GM19193 (cell line): ENCODE measurements around the gene PIGT.

Source experiments
- POLR2A ChIP-seq: IDR thresholded peaks from 4 replicates; pipeline ENCODE4 v1.6.1; 2011; ENCODE audit not compliant: insufficient read depth, insufficient read length; ENCODE audit errors: extremely low read depth

The PIGT gene

DNA sequence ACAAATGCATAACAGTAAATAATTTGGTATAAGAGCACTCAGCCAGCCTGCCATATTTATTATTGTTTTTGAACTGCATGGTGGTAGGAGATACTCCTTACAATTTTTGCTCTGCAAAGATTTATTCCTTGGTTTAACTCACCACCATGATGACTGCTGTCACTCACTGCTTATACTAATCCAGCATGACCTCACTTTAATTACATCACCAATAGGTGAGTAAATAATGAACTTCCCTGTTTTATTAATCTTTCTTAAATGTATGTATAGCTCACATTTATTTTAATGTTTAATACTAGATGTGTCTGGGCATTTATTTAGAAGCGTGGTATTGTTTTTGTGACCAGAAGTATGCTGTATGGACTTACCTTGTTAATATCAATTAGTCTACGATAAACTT lies 25.0 kb upstream of the PIGT start:
- TF ChIP-seq POLR2A = no peak

DNA sequence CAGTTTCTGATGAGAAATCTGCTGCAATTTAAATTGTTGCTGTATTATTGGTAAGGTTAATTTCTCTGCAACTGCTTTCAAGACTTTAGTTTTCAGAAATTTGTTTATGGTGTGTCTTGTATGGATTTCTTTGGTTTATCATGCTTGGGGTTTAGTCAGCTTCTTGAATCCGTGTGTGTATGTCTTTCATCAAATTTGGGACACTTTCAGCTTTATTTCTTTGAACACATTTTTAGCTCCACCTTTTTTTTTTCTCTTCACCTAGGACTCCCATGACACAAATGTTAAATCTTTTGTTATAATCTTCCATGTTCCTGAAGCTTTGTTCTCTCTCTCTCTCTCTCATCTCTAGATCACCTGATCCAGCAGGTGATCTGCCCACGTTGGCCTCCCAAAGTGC lies 24.4 kb upstream of the PIGT start:
- no peak for TF ChIP-seq POLR2A

DNA sequence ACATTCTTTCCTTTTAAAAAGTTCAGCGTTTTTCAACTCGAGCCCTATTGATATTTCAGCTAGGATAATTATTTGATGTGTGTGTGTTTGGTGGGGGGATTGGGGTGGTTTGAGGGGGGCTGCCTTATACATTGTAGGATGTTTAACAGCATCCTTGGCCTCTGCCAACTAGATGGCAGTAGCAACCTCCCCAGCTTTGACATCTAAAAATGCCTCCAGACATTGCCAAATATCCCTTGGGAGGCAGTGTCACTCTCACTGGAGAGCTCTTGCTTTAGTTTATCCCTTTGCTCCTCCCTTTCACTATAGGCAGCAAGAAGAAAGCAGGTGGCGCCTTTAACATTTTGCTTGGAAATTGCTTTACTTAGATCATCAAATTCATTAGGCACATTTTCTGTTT lies 23.2 kb upstream of the PIGT start:
- TF ChIP-seq POLR2A = no peak

DNA sequence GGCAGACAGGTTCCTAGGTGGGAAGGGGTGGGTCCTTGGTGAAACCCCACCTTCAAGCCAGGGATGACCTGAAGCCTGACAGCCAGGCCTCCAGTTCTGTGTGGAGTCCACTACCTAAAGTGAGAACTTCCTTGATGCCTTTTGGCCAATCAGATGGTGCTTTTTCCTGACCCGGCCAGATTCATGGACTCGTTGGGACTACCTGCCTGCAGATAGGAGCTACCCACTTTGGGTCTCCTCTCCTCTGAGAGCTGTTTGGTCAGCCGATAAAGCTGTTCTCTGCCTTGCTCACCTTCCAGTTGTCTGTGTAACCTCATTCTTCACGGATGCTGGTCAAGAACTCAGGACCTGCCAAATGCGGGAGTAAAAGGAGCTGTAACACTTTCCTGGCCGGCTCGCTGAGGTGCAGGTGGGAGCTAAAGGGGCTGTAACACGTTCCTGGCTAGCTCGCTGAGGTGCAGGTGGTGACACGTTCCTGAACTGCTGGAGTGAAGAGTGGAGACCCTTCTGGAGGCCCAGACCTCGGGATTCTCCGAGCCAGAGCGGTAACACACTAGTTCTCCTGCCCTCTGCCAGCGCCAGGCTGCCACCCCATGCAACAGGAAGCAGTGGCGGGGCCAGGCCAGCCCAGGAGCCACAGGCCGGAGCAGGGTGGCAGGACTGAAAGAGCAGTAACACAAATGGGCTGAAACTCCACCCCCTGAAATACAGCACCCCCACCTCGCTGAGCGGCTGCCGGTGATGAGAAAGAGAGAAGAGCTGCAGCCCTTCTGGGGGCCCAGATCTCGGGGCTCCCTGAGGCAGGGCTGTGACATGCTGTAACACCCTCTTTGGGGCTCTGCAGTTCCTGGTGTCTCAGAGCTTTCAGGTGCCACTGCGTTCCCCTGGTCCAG lies 21.5 kb upstream of the PIGT start:
- no peak for TF ChIP-seq POLR2A

DNA sequence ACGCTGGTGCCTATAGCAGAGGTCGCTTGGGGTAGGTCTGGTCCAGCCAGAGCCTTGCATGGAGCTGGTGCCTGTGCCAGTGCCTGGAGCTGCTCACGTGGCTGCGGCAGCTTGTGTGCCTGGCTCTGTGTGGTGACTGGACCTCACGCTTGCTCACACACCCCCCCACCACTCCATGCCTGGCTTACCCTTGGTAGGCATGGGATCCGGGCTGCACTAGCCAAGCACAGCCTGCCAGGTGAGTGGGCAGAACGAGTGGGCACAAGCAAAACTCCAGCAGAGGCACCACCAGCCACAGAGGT lies 20.9 kb upstream of the PIGT start:
- TF ChIP-seq POLR2A = no peak

DNA sequence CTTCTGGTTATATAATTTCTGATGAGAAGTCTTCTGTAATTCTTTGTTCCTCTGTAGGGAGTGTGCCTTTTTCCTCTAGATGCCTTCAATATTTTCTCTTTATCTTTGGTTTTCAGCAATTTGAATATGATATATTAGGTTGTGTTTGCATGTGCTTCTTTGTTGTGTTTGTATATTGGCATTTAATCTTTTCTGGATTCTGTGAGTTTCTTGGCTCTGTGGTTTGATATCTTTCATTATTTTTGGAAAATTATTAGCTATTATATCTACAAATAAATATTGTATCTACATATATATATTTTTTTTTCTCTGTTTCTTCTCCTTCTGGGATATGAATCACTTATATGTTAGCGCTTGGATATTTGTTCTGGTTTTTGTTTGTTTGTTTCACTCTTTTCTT lies 16.9 kb upstream of the PIGT start:
- TF ChIP-seq POLR2A = no peak

DNA sequence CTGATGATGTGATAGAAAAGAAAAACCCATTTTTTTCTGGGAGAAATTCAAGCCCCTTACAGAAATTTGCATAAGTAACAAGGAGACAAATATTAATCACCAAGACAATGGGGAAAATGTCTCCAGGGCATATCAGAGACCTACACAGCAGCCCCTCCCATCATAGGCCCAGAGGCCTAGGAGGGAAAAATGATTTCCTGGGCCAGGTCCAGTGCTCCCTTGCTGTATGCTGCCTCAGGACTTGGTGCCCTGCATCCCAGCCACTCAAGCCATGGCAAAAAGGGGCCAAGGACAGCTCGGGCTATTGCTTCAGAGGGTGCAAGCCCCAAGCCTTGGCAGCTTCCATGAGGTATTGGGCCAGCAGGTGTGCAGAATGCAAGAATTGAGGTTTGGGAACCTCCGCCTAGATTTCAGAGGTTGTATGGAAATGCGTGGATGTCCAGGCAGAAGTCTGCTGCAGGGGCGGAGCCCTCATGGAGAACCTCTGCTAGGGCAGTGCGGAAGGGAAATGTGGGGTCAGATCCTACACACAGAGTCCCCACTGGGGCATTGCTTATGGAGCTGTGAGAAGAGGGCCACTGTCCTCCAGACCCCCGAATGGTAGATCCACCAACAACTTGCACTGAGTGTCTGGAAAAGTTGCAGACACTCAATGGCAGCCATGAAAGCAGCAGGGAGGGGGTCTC lies 15.5 kb upstream of the PIGT start:
- TF ChIP-seq POLR2A = no peak

DNA sequence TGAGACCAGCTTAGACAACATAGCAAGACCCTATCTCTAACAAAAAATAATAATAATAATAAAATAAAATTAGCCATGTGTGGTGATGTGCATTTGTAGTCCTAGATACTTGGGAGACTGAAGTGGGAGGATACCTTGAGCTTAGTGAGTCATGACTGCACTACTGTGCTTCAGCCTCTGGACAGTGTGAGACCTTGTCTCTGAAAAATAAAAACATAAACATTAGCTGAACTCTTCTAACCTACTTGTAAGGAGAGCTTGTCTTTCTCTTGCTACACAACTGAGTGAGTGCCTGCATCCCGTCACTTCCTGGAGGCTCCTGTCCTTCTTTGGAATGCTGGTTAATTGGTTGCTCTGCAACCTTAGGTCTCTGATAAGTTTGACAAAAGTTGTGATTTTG lies 13.0 kb upstream of the PIGT start:
- TF ChIP-seq POLR2A = no peak

DNA sequence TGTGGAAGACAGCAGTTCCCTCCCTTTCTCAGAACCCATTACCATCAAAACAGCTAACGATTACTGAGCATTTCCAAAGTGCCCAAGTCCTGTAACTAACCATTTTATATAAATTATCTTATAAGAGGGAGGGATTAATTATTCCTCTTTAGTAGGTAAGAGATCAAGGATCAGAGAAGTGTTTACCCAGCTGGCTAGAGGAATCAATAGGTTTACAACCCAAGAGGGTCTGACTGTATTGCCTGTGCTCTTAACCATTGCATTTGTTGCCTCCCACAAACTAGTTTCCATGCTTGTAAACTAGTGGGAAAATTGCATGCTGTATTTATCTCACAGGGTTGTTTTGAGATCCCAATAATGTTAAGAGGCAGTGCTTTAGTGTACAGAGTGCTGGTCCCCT lies 11.5 kb upstream of the PIGT start:
- no peak for TF ChIP-seq POLR2A

DNA sequence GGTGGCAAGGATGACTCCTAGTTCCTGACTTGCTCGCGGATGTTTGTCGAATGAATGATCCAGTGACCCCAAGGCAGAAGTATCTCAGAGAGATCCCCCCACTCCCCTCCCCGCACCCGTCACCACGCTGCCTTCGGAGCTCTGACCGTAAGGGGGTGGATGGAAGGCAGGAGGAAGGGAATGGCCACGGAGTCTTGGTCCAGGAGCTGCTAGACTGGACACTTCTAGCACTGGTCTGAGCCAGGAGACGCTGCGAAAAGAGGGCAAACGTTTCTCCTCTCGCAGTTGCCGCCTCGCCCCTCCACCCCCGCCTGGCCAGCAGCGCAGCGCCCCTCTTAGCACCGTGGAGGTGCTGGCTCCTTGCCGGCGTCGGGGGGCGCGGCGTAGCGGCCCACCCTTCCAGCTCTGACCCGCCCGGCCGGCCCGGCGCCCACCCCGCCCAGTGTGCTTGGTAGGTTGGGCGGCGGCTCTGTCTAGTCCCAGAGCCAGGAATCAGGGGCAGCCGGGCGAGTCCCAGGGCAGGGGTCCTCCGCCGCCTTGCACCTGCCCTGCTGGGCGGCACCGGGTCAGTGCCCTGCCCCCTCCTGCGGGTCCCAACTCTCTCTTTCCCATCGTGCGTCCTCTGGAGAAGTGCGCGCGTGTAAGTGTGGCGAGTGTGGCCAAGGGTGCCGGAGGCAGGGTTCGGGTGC lies 10.2 kb upstream of the PIGT start:
- no peak for TF ChIP-seq POLR2A

DNA sequence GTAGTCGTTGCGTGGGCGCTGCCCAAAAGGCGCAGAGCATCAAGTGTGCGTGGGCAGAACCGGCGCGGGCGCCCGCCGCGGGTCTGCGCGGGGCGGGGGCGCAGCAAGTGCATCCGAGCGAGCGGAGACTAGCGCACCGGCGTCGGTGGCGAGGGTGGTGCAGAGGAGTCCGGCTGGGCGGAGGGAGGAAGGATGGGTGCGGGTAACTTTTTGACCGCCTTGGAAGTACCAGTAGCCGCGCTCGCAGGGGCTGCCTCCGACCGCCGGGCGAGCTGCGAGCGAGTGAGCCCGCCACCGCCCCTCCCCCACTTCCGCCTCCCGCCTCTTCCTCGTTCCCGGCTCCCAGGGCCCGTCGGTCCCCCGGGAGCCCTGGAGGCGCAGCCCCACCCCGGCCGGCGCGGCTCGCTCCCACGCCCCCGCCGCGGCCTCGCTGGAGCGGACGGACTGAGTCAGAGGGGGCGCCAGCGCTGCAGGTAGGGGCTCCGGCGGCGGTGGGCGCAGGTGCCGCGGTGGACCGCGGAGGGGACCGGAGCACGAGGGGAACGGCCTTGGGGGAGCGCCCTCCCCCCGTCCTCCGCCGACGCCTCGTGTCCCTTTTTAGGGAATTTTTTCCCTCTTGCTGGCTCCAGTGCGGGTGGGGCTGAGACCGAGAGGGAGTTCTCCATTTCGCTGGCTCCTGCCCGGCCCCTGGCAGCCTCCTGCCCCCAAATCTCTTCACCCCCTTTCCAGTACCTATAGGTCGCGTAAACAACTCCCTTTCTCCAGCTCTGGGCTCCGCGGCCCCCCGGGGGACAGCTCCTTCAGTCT lies 9.5 kb upstream of the PIGT start:
- no peak for TF ChIP-seq POLR2A

DNA sequence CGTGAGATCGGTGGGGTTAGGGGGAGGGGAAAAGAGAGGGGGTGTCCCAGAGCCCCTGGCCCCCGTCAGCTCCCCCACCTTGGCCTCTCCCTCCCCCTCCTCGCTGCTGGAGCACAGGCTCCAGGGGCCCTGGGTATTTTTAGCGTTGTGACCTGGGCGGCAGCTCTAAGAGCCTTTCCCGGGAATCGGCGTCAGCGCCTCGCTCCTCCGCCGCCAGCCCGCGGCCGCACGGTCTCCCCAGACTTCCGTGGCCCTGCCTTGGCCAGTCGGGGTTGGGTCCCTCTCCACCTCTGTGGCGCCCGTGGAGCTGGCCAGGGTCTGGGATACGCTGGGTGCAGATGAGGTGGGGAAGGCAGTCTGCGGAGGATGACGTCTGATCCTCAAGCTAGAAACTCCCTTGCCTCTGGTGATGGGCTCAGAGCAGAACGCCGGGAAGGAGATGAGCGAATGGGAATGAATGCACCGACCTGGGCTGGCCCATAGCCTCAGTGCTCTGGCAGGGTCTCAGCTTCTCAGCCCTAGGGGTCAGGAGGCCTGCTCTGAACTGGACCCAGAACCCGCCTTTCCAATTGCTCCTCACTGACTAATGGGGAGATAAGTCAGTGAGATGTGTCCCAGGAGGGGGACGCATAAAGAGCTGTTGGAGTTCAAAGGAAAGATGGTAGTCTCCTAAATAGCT lies 8.7 kb upstream of the PIGT start:
- no peak for TF ChIP-seq POLR2A

DNA sequence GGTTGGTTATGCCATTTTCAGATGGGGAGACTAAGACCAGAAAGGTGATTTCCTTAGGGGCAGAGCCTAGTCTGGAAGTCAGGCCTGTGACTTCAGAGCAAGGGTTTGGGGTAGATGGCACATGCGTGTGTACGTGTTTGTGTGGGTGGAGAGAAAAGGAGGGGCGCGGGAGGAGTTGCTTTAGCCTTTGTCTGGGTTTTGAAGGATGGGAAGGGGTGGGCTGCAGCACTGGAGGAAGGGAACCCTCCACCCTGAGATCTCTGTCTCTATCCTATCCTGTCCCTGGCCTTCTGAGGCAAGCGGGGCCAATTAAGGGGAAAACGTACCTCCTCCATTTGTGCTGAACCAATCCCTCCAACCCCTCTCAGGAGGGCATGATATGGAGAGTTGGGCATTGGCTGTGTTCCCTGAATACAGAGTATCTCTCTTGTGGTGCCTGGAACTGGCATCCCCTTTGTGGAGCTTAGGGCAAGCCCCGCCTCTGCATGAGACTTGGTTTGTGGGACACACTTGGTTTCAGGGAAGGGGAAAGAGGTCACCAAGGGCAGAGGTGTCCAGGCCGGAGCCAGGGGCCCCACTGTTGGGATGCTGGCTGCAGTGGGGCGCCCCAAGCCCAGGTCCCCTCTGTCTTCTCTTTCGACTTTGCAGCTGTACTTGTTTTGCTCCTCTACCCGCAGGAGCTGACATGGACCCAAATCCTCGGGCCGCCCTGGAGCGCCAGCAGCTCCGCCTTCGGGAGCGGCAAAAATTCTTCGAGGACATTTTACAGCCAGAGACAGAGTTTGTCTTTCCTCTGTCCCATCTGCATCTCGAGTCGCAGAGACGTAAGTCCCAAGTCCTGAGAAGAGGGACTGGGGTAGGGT lies 7.9 kb upstream of the PIGT start, which contains the start of gene DBNDD2:
Gene DBNDD2 (plus strand): TSS at position 507 of the 863 bp plus-strand sequence. CDS start 179 bp downstream, at position 686.
- no peak for TF ChIP-seq POLR2A
